A673 (cell line): ENCODE measurements around the gene ADGRL2. TPM values are rescaled to one million over a fixed set of nuclear protein-coding genes. Genes with fewer than 3 reads are reported as not detected.
"Not testable (repeated sequence)": the region's sequence is repeated elsewhere in the genome, so short reads cannot be mapped to it uniquely, and the experiment has no call there.

Experiments used
- BruUV-seq: library from RNA; stranded (reverse); fragments of 400-500 nt; replicated peaks from 2 replicates; lab custom pipeline; 2021; lab: Mats Ljungman, UMichigan
- CTCF ChIA-PET: fragments of 300-600 bp; sonication (Branson Sonifier 250); formaldehyde crosslinking; loops from one replicate; lab custom pipeline; 2022; ENCODE audit warnings: antibody characterized with exemption; lab: Charles Lee
- POLR2A ChIA-PET: fragments of 300-600 bp; sonication (Branson Sonifier 250); formaldehyde crosslinking; loops from one replicate; lab custom pipeline; 2022; ENCODE audit warnings: antibody characterized with exemption; ENCODE audit not compliant: low non-redundant PET; lab: Charles Lee
- DNase-seq: peaks from one replicate; pipeline ENCODE4 v3.0.0-alpha.2; 2015; ENCODE audit warnings: low spot score
- H3K27ac ChIP-seq: fragments of 200-600 bp; sonication (generic); 2 replicates; pipeline ENCODE4 v1.5.1; 2016; ENCODE audit warnings: mixed run types, low read depth, mild to moderate bottlenecking, mixed read lengths, antibody characterized with exemption, low read length; ENCODE audit not compliant: poor library complexity, severe bottlenecking
- H3K27me3 ChIP-seq: fragments of 200-600 bp; sonication (generic); replicated peaks from 2 replicates; pipeline ENCODE4 v1.6.1; 2017; ENCODE audit warnings: mixed run types, low read depth, mild to moderate bottlenecking, mixed read lengths, antibody characterized with exemption, low read length; ENCODE audit not compliant: insufficient read depth, poor library complexity
- H3K36me3 ChIP-seq: fragments of 200-600 bp; sonication (generic); 2 replicates; pipeline ENCODE4 v1.6.1; 2016; ENCODE audit warnings: mixed run types, mild to moderate bottlenecking, mixed read lengths, antibody characterized with exemption, low read length; ENCODE audit not compliant: insufficient read depth, poor library complexity, severe bottlenecking
- H3K4me1 ChIP-seq: fragments of 200-600 bp; sonication (generic); 2 replicates; pipeline ENCODE4 v1.6.1; 2017; ENCODE audit warnings: mixed run types, mild to moderate bottlenecking, mixed read lengths, antibody characterized with exemption, low read length; ENCODE audit not compliant: insufficient read depth, poor library complexity, severe bottlenecking
- H3K4me3 ChIP-seq: fragments of 200-600 bp; sonication (generic); 2 replicates; pipeline ENCODE4 v1.5.1; 2016; ENCODE audit warnings: low read depth, mixed run types, mild to moderate bottlenecking, mixed read lengths, low read length; ENCODE audit not compliant: poor library complexity, severe bottlenecking
- H3K9me3 ChIP-seq: fragments of 200-600 bp; sonication (generic); 2 replicates; pipeline ENCODE4 v1.6.1; 2016; ENCODE audit warnings: mixed run types, low read depth, mild to moderate bottlenecking, mixed read lengths, antibody characterized with exemption, low read length; ENCODE audit not compliant: poor library complexity, severe bottlenecking
- CTCF ChIP-seq: fragments of 300-800, 200-600 bp; sonication (generic); conservative IDR thresholded peaks from 2 replicates; pipeline ENCODE4 v1.5.1; 2017; ENCODE audit warnings: low read depth, mild to moderate bottlenecking, antibody characterized with exemption, low read length, moderate library complexity, mixed read lengths
- EZH2 ChIP-seq: fragments of 200-600 bp; sonication (generic); IDR thresholded peaks from 2 replicates; pipeline ENCODE4 v1.6.1; 2017; ENCODE audit warnings: borderline replicate concordance, low read depth, mild to moderate bottlenecking, mixed read lengths, antibody characterized with exemption, low read length; ENCODE audit not compliant: poor library complexity, severe bottlenecking
- intact Hi-C: fragments of 100-400 bp; cut with micrococcal nuclease; formaldehyde crosslinking; loops from one replicate; pipeline ENCODE4 v1.10.0; 2022; ENCODE audit not compliant: unreplicated experiment
- total RNA-seq: library from RNA; stranded (reverse); gene quantifications from 2 replicates; pipeline ENCODE4 v1.2.3, GENCODE V29; 2021

Gene ADGRL2
- total RNA-seq, 1 experiment from 2014 or later = 1.5 TPM

- DNase-seq = no peak
- TF ChIP-seq CTCF (no peak), EZH2 (no peak)
- no peak overlapping the region for H3K4me3 ChIP-seq
- BruUV-seq = no TSS peak
- ChIA-PET CTCF (no interaction called here), POLR2A (no interaction called here)
- peaks cover 34% of the 10 kb centered on the region for H3K27me3 ChIP-seq
- no peak overlapping the region for H3K27ac ChIP-seq
- H3K36me3 ChIP-seq = no peaks in the 10 kb centered on the region
- no peaks in the 10 kb centered on the region for H3K4me1 ChIP-seq
- intact Hi-C loops = no loop called here
- H3K9me3 ChIP-seq = no peaks in the 10 kb centered on the region
Observed at GRCh38 chr1:81852961-81853360, 52.2 kb downstream of the ADGRL2 start.

- intact Hi-C loops = no loop called here
- DNase-seq = no peak
- no peaks in the 10 kb centered on the region for H3K4me1 ChIP-seq
- no peak overlapping the region for H3K4me3 ChIP-seq
- H3K27me3 ChIP-seq = no peaks in the 10 kb centered on the region
- no peak overlapping the region for H3K27ac ChIP-seq
- TF ChIP-seq EZH2 = no peak
- TF ChIP-seq CTCF = no peak
- BruUV-seq = no TSS peak
- CTCF ChIA-PET = no interaction called here
- no peaks in the 10 kb centered on the region for H3K36me3 ChIP-seq
- POLR2A ChIA-PET = no interaction called here
- no peaks in the 10 kb centered on the region for H3K9me3 ChIP-seq
Observed at GRCh38 chr1:81867235-81867634, 66.5 kb downstream of the ADGRL2 start.

DNA sequence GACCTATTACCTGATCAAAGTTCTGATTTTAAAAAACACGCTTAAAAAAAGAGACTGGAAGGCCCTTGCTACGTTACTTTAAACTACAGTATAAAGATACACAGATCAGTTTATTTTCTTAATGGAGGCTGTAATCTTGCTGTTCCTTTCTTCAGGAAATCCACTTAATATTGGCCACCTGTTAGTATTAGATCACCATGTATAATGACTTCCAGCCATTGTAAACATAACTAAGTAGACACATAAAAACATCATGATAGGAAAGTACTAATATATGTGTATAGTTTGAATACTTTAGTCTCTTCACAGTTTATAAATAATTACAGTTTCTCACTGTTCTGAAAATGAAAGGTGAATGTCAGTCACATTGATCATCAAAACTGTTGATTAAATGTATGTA, 68.6 kb downstream of the ADGRL2 start:
- intact Hi-C loops = no loop called here
- Histone ChIP-seq H3K4me1 (no peaks in the 10 kb centered on the region), H3K9me3 (no peaks in the 10 kb centered on the region), H3K27me3 (no peaks in the 10 kb centered on the region), H3K36me3 (no peaks in the 10 kb centered on the region), H3K4me3 (no peak overlapping the region), H3K27ac (no peak overlapping the region)
- TF ChIP-seq CTCF (no peak), EZH2 (no peak)
- ChIA-PET POLR2A (no interaction called here), CTCF (no interaction called here)
- DNase-seq = no peak
- BruUV-seq = no TSS peak

DNA sequence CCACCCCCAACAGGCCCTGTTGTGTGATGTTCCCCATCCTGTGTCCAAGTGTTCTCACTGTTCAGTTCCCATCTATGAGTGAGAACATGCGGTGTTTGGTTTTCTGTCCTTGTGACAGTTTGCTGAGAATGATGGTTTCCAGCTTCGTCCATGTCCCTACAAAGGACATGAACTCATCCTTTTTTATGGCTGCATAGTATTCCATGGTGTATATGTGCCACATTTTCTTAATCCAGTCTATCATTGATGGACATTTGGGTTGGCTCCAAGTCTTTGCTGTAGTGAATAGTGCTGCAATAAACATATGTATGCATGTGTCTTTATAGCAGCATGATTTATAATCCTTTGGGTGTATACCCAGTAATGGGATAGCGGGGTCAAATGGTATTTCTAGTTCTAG, 70.4 kb downstream of the ADGRL2 start:
- DNase-seq, intact Hi-C loops, H3K4me1 ChIP-seq, H3K9me3 ChIP-seq, H3K27ac ChIP-seq, H3K36me3 ChIP-seq, POLR2A ChIA-PET, BruUV-seq, H3K4me3 ChIP-seq, H3K27me3 ChIP-seq, CTCF ChIA-PET: not testable (repeated sequence)
